ENCODE data around the gene CACNA2D4. TPM values are rescaled to one million over a fixed set of nuclear protein-coding genes. Genes with fewer than 3 reads are reported as not detected.

The CACNA2D4 gene
- total RNA-seq, 6 experiments from 2014 or later = 0.07 to 0.26 (median 0.23) TPM; not detected in 2

DNA sequence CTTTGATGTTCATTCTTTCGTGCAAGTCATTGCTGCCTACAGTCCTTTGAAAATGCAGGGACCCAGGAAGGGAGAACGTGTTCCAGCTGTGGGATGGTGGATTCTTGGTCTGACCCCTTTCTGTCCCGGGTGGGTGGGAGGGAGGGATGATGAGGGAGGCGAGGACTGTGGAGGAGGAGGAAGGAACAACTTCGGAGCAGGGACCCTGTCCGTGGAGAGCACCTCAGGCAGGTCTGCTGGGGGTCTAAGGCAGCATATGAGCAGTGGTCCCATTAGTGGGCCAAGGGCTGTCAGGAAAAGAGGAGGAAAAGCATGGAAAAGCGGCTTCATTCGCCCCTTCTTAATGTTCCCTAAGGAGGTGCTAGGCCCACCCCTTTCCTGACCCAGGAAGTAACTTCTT lies 36.0 kb downstream of the CACNA2D4 start:
- DNase-seq = no peak
- H3K4me3 Mint-ChIP-seq = no peak overlapping the region
- H3K27me3 Mint-ChIP-seq (ENCODE audit: insufficient read depth) = peaks cover 55% of the 10 kb centered on the region
- no peaks in the 10 kb centered on the region for H3K36me3 Mint-ChIP-seq (ENCODE audit: low read depth)
- H3K4me1 Mint-ChIP-seq (ENCODE audit: low read depth) = no peaks in the 10 kb centered on the region
- TF ChIP-seq, protein P1, sequence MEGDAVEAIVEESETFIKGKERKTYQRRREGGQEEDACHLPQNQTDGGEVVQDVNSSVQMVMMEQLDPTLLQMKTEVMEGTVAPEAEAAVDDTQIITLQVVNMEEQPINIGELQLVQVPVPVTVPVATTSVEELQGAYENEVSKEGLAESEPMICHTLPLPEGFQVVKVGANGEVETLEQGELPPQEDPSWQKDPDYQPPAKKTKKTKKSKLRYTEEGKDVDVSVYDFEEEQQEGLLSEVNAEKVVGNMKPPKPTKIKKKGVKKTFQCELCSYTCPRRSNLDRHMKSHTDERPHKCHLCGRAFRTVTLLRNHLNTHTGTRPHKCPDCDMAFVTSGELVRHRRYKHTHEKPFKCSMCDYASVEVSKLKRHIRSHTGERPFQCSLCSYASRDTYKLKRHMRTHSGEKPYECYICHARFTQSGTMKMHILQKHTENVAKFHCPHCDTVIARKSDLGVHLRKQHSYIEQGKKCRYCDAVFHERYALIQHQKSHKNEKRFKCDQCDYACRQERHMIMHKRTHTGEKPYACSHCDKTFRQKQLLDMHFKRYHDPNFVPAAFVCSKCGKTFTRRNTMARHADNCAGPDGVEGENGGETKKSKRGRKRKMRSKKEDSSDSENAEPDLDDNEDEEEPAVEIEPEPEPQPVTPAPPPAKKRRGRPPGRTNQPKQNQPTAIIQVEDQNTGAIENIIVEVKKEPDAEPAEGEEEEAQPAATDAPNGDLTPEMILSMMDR (IDR thresholded peaks at IDR 0.05) = no peak
- H3K27ac Mint-ChIP-seq = no peak overlapping the region
- H3K9me3 Mint-ChIP-seq = no peaks in the 10 kb centered on the region

DNA sequence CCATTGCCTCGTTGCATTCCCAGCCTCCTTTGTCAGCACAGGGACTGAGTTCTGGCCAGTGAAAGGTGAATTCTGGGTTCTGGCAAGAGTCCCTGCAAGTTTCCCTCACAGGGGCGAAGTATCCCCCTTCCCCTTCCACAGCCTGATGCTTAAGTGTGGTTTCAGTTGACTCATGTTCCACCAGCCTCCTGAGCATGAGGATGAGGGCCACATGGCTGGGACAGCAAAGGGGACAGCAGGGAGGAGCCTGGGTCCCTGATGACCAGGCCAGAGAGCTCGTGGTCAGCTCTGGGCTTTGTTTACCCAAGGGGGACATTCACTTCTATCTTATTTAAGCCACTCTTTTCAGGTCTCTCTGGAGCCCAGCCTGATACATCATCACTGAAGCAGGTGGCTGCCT lies 36.5 kb downstream of the CACNA2D4 start:
- Mint-ChIP-seq H3K36me3 (ENCODE audit: low read depth) (no peaks in the 10 kb centered on the region), H3K9me3 (no peaks in the 10 kb centered on the region), H3K27me3 (ENCODE audit: insufficient read depth) (peaks cover 60% of the 10 kb centered on the region), H3K4me1 (ENCODE audit: low read depth) (no peaks in the 10 kb centered on the region), H3K27ac (no peak overlapping the region), H3K4me3 (no peak overlapping the region)
- no peak for DNase-seq
- TF ChIP-seq, protein P1 (IDR thresholded peaks at IDR 0.05) = no peak

DNA sequence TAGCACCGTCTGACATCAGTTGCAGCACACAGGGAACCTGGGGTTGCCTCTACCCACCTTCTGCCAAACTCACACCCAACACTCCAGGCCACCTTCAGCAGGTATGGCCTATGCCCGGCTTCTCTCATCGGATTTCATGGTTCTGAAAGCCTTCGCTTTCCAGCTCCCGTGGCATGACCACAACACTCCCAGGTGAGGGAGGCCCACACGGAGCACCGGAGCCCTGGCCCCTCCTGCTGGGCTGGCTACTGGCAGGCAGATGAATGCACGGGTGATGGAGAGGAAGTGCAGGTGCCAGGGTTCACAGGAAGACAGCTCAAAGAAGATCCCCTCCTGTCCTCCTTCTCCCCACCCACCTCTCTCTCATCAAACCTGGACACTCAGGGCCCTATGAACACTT lies 37.2 kb downstream of the CACNA2D4 start:
- Mint-ChIP-seq H3K36me3 (ENCODE audit: low read depth) (no peaks in the 10 kb centered on the region), H3K27ac (no peak overlapping the region), H3K27me3 (ENCODE audit: insufficient read depth) (peaks cover 60% of the 10 kb centered on the region), H3K4me1 (ENCODE audit: low read depth) (no peaks in the 10 kb centered on the region), H3K9me3 (no peaks in the 10 kb centered on the region), H3K4me3 (no peak overlapping the region)
- TF ChIP-seq, protein P1 (IDR thresholded peaks at IDR 0.05) = no peak
- no peak for DNase-seq

DNA sequence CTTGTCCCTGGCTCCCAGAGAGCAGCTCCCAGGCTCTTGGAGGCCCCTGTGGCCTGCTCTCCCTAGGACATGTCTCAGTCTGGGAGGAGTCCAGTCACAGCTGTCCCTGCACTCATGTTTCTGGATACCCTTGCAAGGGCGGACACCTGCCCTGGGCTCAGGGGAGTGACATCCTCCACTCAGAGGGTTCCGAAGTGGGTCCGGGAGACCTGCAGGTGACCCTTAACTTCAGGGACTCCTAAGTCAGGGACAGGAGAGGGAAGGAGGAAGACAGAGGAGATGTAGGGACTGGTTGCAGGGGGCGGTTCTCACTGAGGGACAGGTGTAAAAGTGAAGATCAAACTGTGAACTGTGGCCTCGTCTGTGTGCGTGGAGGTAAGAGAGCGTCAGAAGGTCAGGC lies 37.6 kb downstream of the CACNA2D4 start:
- H3K9me3 Mint-ChIP-seq = no peaks in the 10 kb centered on the region
- TF ChIP-seq, protein P1 (IDR thresholded peaks at IDR 0.05) = no peak
- H3K27ac Mint-ChIP-seq = no peak overlapping the region
- H3K36me3 Mint-ChIP-seq (ENCODE audit: low read depth) = no peaks in the 10 kb centered on the region
- no peak for DNase-seq
- no peaks in the 10 kb centered on the region for H3K4me1 Mint-ChIP-seq (ENCODE audit: low read depth)
- H3K27me3 Mint-ChIP-seq (ENCODE audit: insufficient read depth) = peaks cover 60% of the 10 kb centered on the region
- H3K4me3 Mint-ChIP-seq = no peak overlapping the region

DNA sequence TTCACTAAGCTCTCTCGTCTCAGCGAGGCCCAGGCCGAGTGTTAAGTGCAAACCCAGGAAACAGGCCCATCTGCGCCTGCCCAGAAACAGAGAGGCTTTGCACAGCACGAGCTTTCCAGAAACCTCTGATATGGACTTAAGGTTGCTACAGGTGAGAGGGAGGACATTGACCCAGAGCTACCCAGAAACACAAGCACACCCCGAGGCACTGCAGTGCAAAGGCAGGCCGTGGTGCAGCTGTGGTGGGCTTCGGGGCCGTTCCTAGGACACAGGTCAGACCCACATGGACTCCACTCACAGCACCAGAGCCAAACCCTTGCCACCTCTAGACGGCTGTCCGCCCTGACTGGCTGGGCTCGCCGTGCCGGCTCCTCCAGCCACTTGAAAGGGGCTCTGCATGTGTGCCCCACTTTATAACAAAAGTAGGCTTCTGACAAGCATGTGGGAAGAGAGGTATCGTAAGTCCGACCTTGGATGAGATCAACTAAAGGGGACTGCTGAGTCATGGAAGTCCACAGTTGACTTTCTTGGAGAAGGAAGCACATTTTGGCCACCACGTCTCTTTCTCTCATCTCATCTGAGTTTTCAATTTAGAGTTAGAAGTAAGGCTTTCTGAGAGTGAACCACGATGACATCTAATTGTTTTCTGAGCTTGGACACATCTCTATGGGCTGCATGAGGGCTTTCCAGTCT lies 38.2 kb downstream of the CACNA2D4 start:
- Mint-ChIP-seq H3K36me3 (ENCODE audit: low read depth) (no peaks in the 10 kb centered on the region), H3K27me3 (ENCODE audit: insufficient read depth) (peaks cover 60% of the 10 kb centered on the region), H3K27ac (no peak overlapping the region), H3K9me3 (no peaks in the 10 kb centered on the region), H3K4me3 (no peak overlapping the region), H3K4me1 (ENCODE audit: low read depth) (no peaks in the 10 kb centered on the region)
- TF ChIP-seq, protein P1 (IDR thresholded peaks at IDR 0.05) = no peak
- no peak for DNase-seq
